ENCODE data around the gene TMPRSS6. TPM values are rescaled to one million over a fixed set of nuclear protein-coding genes. Genes with fewer than 3 reads are reported as not detected.

The TMPRSS6 gene
- total RNA-seq, 6 experiments from 2014 or later: not detected

GRCh38 chr22:37132773-37133172 lies 23.3 kb upstream of the TMPRSS6 start:
- H3K27me3 Mint-ChIP-seq (ENCODE audit: insufficient read depth): peaks cover 44% of the 10 kb centered on the region
- no peak overlapping the region for H3K27ac Mint-ChIP-seq
- TF ChIP-seq CTCF (IDR thresholded peaks at IDR 0.05): no peak

GRCh38 chr22:37129866-37130441 lies 20.4 kb upstream of the TMPRSS6 start:
- no peak for TF ChIP-seq CTCF (IDR thresholded peaks at IDR 0.05)
- H3K27me3 Mint-ChIP-seq (ENCODE audit: insufficient read depth): peaks cover 47% of the 10 kb centered on the region
- no peak overlapping the region for H3K4me3 Mint-ChIP-seq
- H3K36me3 Mint-ChIP-seq (ENCODE audit: low read depth): no peaks in the 10 kb centered on the region
- no peaks in the 10 kb centered on the region for H3K4me1 Mint-ChIP-seq (ENCODE audit: low read depth)
- H3K27ac Mint-ChIP-seq: no peak overlapping the region
- no peak for DNase-seq
- no peaks in the 10 kb centered on the region for H3K9me3 Mint-ChIP-seq

More at GRCh38 chr22:37132773-37133172, 23.3 kb upstream of the TMPRSS6 start:
- Mint-ChIP-seq H3K4me1 (ENCODE audit: low read depth) (no peaks in the 10 kb centered on the region), H3K9me3 (no peaks in the 10 kb centered on the region), H3K36me3 (ENCODE audit: low read depth) (no peaks in the 10 kb centered on the region), H3K4me3 (no peak overlapping the region)
- no peak for DNase-seq

- no peak overlapping the region for H3K27ac Mint-ChIP-seq
- peaks cover 51% of the 10 kb centered on the region for H3K27me3 Mint-ChIP-seq (ENCODE audit: insufficient read depth)
- DNase-seq: no peak
- no peak overlapping the region for H3K4me3 Mint-ChIP-seq
- H3K9me3 Mint-ChIP-seq: no peaks in the 10 kb centered on the region
- H3K4me1 Mint-ChIP-seq (ENCODE audit: low read depth): no peaks in the 10 kb centered on the region
- no peak for TF ChIP-seq CTCF (IDR thresholded peaks at IDR 0.05)
- no peaks in the 10 kb centered on the region for H3K36me3 Mint-ChIP-seq (ENCODE audit: low read depth)
Measured at GRCh38 chr22:37128555-37129281, 19.2 kb upstream of the TMPRSS6 start.

GRCh38 chr22:37127350-37127878 lies 17.9 kb upstream of the TMPRSS6 start:
- Mint-ChIP-seq H3K36me3 (ENCODE audit: low read depth) (no peaks in the 10 kb centered on the region), H3K4me1 (ENCODE audit: low read depth) (peaks cover under 1% of the 10 kb centered on the region; the same call in 1 of the 2 replicates), H3K27ac (no peak overlapping the region), H3K4me3 (no peak overlapping the region), H3K27me3 (ENCODE audit: insufficient read depth) (peaks cover 46% of the 10 kb centered on the region), H3K9me3 (no peaks in the 10 kb centered on the region)
- DNase-seq: no peak
- TF ChIP-seq CTCF (IDR thresholded peaks at IDR 0.05): no peak

GRCh38 chr22:37126882-37127281 lies 17.4 kb upstream of the TMPRSS6 start:
- Mint-ChIP-seq H3K4me1 (ENCODE audit: low read depth) (peaks cover 5% of the 10 kb centered on the region), H3K4me3 (no peak overlapping the region), H3K27me3 (ENCODE audit: insufficient read depth) (peaks cover 46% of the 10 kb centered on the region), H3K36me3 (ENCODE audit: low read depth) (no peaks in the 10 kb centered on the region), H3K27ac (no peak overlapping the region), H3K9me3 (no peaks in the 10 kb centered on the region)
- TF ChIP-seq CTCF (IDR thresholded peaks at IDR 0.05): peak; percentile 63
- DNase-seq: no peak

All from HFFc6 (cell line).